Measurements from ENCODE around the gene RRN3. TPM values are rescaled to one million over a fixed set of nuclear protein-coding genes. Genes with fewer than 3 reads are reported as not detected.
"Not testable (repeated sequence)": the region's sequence is repeated elsewhere in the genome, so short reads cannot be mapped to it uniquely, and the experiment has no call there.

Gene RRN3
- total RNA-seq, 1 donor from 2014 or later, result 27.6 TPM

DNA sequence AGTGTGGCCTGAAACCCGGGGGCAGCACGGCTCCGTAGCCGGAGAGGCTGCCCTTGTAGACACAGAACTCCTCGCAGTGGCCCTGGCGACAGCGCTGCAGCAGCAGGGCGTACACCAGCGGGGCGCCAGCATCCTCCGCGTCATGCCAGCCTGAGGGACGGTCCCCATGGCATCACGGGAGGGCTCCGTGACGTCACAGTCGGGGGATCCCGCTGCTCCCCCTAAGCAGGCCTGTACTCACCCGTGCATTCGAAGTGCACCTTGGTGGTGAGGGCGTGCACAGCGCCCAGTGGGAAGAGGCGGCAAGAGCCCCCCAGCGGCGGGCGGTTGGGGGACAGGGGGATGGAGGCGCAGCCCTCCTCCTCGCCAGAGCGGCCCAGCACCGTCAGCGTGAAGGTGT, 39.5 kb upstream of the RRN3 start:
- ATAC-seq, result not testable (repeated sequence)
- DNase-seq, result peak; percentile 48

DNA sequence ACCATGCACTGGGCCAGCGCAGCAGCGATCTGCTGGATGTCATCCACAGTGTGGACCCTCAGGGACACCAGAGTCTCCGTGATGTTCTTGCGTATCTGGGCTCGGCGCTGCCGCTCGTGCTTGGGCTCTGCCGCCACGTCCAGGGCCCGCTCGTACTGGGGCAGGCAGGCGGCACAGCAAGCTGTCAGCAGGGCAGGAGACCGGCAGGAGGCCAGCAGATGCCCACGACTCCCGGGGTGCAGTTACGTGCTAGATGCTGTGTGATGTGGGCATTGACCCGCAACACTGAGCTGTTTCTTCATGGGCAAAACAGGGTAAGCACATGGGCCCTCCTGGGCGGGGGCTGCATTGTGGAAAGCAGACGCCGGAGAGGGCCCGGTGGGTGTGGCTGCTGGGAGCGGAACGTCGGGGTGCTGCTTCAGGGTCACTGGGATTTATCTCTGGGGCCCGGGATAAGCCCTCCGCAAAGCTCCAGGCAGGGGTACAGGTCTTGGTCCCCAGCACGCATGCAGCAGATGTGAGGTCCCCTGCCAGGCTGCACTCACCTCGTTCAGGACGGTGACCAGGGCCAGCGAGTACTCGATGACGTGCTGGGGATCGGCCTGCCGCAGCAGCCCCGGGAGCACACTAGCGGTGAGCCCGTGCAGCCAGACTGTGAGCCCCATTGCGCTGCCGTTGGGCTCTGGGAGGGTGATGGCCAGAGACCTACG, 38.8 kb upstream of the RRN3 start:
- H3K36me3 ChIP-seq; intact Hi-C loops (cut with DNase I); H3K27me3 ChIP-seq; H3K27ac ChIP-seq; ATAC-seq; H3K9me3 ChIP-seq; H3K4me3 ChIP-seq; H3K4me1 ChIP-seq: not testable (repeated sequence)
- DNase-seq, result peak; percentile 36

More for the DNA sequence above, 39.5 kb upstream of the RRN3 start:
- H3K27me3 ChIP-seq; H3K27ac ChIP-seq; H3K36me3 ChIP-seq; H3K4me3 ChIP-seq; intact Hi-C loops (cut with DNase I); H3K9me3 ChIP-seq; H3K4me1 ChIP-seq: not testable (repeated sequence)

DNA sequence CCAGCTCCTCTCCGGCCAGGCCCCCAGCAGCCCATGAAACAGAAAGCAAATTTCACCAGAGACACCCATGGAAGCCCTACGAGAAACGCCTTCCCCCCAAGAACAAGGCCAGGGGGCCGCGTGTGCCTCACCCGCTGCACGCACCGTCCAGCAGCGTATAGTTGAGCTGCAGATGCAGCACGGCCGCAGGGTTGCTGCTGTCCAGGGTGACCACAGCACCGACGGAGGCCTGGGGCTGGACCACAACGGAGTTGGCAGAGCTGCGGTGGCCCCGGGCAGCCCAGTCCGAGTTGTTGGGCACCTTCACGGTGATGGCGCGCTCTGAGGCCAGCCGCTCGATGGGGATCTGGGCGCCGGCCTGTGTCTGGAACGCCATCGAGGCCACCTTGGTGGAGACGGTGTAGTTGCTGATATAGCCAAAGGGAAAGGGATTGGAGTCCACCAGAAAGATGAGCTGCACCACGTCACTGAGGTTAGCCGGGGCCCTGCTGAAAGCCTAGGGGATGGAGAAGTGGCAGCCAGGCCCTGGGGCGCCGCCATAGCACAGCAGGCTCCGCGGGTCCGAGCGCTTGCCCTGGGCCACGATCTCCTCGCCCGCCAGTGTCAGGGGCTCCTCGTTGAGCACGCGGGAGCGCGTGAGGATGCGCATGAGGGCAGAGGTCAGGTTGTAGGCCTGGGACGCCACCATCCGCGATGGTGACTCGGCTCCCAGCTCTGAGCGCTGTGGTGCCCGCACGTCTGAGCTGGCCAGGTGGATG, 37.0 kb upstream of the RRN3 start:
- H3K36me3 ChIP-seq; H3K27ac ChIP-seq; H3K4me1 ChIP-seq; H3K27me3 ChIP-seq; ATAC-seq; H3K9me3 ChIP-seq; intact Hi-C loops (cut with DNase I); H3K4me3 ChIP-seq: not testable (repeated sequence)
- peak; percentile 13 for DNase-seq

DNA sequence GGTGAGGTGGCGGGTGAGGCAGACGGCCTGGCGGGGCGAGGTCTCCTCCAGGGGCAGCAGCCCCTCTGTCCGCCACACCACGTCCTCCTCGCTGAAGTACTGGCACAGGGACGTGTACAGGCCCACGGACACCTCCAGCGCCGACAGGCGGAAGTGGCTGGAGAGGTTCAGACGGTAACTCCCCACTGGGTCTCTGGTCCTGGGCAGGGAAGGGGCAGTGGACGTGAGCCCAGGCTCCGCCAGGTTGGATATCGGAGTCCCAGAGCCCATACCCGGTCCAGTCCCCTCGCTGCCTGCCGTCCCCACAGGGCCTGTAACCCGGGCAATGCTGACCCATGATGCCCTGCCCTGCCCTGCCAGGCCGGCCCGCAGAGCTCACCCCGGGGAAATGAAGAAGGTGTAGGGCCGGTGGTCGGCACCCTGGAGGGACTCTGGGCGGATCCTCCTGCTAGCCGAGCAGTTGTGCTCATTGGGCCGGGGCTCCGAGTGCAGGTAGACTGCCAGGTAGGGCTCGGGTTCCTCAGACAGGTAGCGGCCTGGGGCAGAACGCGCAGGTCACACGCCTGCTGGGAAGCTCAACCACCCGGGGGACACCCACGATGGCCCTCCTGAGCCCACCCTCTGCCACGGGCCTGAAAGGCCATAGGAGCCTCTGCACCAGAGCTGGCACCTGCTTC, 36.3 kb upstream of the RRN3 start:
- H3K27ac ChIP-seq; H3K4me1 ChIP-seq; H3K36me3 ChIP-seq; intact Hi-C loops (cut with DNase I); H3K4me3 ChIP-seq; H3K27me3 ChIP-seq; H3K9me3 ChIP-seq; ATAC-seq: not testable (repeated sequence)
- peak; percentile 53 for DNase-seq

DNA sequence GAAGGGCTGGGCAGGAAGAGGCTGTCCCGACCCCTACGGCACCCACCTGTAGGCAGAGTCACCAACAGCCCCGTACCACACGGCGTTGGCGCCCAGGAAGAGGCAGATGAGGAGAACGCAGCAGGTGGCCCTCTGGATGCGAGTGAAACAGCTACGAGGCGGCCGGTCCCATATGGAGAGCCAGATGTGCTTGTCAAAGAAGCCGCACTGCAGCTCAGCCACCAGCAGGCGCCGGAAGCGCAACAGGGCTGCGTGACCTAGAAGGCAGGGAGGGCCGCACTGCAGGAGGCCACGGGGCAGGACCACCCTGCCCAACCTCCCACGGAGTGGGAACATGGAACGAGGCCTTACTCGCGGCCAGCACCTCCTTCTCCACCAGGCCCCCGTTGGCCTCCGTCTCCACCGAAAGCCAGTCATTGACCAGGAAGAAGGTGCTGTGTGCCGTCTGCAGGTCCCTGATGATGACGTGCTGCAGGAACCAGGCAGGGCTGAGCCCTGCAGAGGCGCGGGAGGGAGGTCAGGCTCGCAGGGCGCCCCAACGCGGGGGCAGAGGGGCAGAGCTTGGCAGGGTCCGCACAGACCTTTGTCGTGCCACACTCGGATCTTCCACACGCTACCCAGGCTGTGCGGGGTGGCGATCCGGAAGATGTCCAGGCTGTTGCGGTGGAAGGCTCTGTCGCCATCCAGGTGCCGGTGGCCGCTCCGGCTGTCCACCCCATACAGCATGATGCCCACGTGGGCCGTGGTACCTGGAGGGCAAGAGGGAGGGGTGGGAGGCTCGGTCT, 33.8 kb upstream of the RRN3 start:
- H3K4me3 ChIP-seq; intact Hi-C loops (cut with DNase I); H3K9me3 ChIP-seq; H3K4me1 ChIP-seq; H3K36me3 ChIP-seq; H3K27me3 ChIP-seq; H3K27ac ChIP-seq; ATAC-seq: not testable (repeated sequence)
- DNase-seq, result peak; percentile 40

DNA sequence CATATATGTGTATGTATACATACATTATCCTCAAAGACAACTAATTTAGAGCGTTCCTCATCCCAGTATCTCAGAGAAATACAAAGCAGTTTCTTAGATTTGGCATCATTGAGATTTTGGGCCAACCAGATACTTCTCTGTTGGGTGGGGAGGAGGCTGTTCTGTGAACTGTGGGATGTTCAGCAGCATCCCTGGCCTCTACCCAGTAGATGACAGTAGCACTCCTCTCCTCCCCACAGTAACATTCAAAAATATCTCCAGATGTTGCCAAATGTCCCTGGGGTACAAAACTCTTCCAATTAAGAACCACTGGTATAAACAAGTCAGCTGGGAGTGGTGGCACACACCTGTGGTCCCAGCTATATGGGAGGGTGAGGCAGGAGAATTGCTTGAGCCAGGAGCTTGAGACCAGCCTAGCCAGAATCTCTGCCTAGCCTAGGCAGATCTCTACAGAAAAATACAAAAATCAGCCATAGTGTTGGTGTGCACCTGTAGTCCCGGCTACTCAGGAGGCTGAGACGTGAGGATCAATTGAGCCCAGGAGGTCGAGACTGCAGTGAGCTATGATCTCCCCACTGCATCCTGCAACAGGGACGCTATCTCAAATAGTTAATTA, 6.4 kb upstream of the RRN3 start:
- H3K36me3 ChIP-seq; H3K4me1 ChIP-seq; intact Hi-C loops (cut with DNase I); ATAC-seq; H3K27ac ChIP-seq; H3K9me3 ChIP-seq; H3K4me3 ChIP-seq; DNase-seq; H3K27me3 ChIP-seq: not testable (repeated sequence)

DNA sequence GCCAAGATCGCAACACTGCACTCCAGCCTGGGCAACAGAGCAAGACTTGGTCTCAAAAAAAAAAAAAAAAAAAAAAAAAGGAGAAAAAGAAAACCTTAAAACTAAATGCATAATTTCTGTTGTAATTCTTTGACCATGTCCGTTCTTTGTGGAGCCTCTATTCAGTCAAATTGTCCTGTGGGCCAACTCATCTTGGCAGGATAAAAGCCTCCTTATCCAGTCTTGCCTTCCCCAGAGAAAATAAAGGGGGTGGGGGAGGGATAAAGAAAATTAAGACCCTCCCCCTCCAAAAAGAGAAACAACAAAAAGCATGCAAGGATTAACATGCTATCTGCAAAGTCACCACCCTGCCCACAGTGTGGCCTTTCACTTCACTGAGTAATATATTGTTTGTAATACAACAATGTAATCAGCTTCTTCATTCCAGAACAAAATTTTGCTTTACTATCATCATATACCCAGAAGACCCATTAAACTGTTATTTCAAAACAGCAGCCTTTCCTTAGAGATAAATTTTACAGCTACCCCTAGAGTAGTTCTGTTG, 5.4 kb upstream of the RRN3 start:
- H3K9me3 ChIP-seq; H3K27me3 ChIP-seq; H3K4me3 ChIP-seq; ATAC-seq; H3K27ac ChIP-seq; intact Hi-C loops (cut with DNase I); H3K36me3 ChIP-seq; H3K4me1 ChIP-seq; DNase-seq: not testable (repeated sequence)

DNA sequence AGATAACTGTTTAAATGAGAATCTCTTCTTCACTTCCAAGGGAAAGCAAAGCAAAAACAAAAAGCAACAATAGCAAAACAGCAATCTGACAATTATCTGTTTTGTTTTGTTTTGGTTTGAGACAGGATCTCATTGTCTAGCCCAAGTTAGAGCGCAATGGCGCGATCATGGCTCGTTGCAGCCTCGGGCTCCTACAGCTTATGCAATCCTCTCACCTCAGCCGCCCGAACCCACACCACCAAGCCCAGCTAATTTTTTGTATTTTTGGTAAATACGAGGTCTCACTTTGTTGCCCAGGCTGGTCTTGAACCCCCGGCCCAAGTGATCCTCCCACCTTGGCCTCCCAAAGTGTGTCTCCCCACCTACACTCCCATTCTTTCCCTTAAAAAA, 2.5 kb upstream of the RRN3 start:
- H3K4me3 ChIP-seq; H3K36me3 ChIP-seq; H3K9me3 ChIP-seq; DNase-seq; intact Hi-C loops (cut with DNase I); ATAC-seq; H3K27ac ChIP-seq; H3K27me3 ChIP-seq: not testable (repeated sequence)
- H3K4me1 ChIP-seq, result peaks cover 12% of the 10 kb centered on the region

DNA sequence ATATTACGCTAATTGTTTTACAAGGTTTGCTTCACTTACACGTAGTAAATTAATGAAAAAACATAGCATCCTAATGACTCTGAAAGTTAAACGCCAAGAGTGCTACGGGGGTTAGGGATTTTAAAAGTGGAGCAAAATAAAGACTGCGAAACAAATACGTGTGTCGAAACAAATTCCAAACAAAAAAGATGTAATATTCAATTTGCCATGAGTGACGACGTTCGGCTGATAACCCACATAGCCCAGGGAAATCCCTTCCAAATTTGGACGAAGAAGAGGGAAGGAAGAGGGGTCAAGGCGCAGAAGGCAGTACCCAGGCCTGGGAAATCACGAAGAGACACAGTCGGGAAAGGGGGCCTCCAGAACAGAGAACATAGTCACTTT, 509 bp downstream of the RRN3 start:
- not testable (repeated sequence) for H3K27me3 ChIP-seq

DNA sequence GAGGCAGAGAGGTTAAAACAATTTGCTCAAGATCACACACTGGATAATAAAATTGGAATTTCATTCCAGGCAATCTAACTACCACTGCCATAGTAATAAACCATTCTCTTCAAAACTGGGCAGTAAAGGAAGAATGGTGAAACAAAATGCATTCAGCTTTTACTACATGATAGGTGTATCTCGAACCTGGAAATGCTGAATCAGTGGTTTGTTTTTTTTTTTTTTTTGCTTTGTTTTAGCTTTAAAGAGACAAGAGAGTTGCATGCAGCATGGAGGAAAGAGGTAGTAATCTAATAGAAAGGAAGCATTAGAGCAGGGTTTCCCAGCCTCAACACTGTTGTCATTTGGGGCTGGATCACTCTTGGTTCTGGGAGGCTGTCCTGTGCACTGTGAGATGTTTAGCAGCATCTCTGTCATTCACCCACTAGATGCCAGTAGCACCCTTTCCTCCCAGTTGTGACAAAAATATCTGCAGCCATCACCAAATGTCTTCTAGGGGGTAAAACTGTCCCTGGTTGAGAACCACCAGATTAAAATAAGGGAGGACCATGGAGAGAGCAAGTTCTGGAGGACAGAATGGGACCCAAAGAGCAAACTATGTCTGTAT, 3.3 kb downstream of the RRN3 start:
- H3K27me3 ChIP-seq; DNase-seq; intact Hi-C loops (cut with DNase I); H3K9me3 ChIP-seq; H3K4me3 ChIP-seq; H3K27ac ChIP-seq; ATAC-seq: not testable (repeated sequence)
- peaks cover 38% of the 10 kb centered on the region for H3K36me3 ChIP-seq
- H3K4me1 ChIP-seq, result peaks cover 12% of the 10 kb centered on the region

More for the DNA sequence above, 509 bp downstream of the RRN3 start:
- intact Hi-C loops (cut with DNase I); ATAC-seq; DNase-seq; H3K9me3 ChIP-seq: not testable (repeated sequence)
- Histone ChIP-seq H3K27ac (peak overlapping the region; percentile 90), H3K4me3 (peak overlapping the region; percentile 74), H3K4me1 (peaks cover 12% of the 10 kb centered on the region), H3K36me3 (peaks cover 23% of the 10 kb centered on the region)

DNA sequence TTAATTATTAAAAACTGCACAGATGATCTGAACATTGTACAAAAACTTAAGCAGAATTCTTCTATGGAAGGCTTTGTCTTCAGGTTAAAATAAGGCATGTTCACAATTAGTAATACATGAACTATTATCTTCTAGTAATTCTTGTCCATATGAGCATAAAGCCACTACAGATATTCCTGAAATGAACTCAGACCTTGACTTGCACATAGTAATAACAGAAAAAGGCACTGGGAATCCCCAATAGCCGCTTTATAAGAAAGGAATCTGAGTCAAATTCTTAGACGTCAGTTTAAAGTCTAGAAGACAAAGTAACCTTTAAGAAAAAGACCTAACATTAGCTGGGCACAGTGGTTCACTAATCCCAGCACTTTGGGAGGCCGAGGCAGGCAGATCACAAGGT, 11.3 kb downstream of the RRN3 start:
- intact Hi-C loops (cut with DNase I), result not testable (repeated sequence)

DNA sequence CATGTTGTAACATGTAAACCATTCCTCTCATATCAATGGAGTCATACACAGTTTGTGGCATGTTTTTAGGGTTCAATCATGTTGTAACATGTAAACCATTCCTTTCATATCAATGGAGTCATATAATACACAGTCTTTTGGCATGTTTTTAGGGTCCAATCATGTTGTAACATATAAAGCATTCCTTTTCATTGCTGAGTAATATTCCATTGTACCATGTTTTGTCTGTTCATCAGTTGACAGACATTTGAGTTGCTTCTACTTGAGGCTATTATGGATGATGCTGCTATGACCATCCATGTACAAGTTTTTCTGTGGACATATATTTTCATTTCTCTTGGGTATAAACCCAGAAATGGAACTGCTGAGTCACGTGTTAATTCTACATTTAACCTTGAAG, 13.2 kb downstream of the RRN3 start:
- DNase-seq, result not testable (repeated sequence)
- peaks cover 70% of the 10 kb centered on the region for H3K36me3 ChIP-seq

More for the DNA sequence above, 11.3 kb downstream of the RRN3 start:
- H3K36me3 ChIP-seq, result peaks cover 65% of the 10 kb centered on the region
- H3K27me3 ChIP-seq, H3K9me3 ChIP-seq, DNase-seq, H3K27ac ChIP-seq, H3K4me1 ChIP-seq, H3K4me3 ChIP-seq, ATAC-seq: not testable (repeated sequence)

DNA sequence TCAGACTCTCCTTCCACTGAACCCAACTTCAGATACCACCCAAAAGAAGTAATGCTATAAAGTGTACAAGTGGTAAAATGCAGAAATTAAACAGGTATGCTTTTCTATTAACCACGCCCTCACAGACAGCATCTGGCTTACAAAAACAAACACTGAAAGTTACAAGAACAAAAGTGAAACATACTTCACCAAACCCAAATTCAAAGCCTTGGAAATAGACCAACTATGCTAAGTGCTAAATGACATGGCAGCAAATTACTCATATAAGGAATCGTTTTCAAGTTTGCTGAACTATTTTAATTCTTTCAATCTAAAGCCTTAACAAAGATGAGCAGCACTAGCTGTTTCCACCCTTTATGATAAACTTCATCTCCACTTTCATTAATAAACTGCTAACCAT, 17.9 kb downstream of the RRN3 start:
- H3K27me3 ChIP-seq; H3K4me1 ChIP-seq; H3K9me3 ChIP-seq; ATAC-seq; DNase-seq; H3K4me3 ChIP-seq; H3K27ac ChIP-seq; intact Hi-C loops (cut with DNase I): not testable (repeated sequence)
- H3K36me3 ChIP-seq, result peaks cover 62% of the 10 kb centered on the region

More for the DNA sequence above, 13.2 kb downstream of the RRN3 start:
- H3K4me1 ChIP-seq; H3K27ac ChIP-seq; intact Hi-C loops (cut with DNase I); H3K27me3 ChIP-seq; ATAC-seq; H3K4me3 ChIP-seq; H3K9me3 ChIP-seq: not testable (repeated sequence)

All from upper lobe of right lung (tissue), 1 donor.